GM21447 (cell line): ENCODE results near the gene ANOS1.
"Not testable (repeated sequence)": the region's sequence is repeated elsewhere in the genome, so short reads cannot be mapped to it uniquely, and the experiment has no call there.

Experiments used
- ATAC-seq: cut with Tn5 transposase; IDR thresholded peaks from one replicate; pipeline ENCODE4 v1.9.1; 2021; ENCODE audit not compliant: unreplicated experiment

ANOS1 gene

DNA sequence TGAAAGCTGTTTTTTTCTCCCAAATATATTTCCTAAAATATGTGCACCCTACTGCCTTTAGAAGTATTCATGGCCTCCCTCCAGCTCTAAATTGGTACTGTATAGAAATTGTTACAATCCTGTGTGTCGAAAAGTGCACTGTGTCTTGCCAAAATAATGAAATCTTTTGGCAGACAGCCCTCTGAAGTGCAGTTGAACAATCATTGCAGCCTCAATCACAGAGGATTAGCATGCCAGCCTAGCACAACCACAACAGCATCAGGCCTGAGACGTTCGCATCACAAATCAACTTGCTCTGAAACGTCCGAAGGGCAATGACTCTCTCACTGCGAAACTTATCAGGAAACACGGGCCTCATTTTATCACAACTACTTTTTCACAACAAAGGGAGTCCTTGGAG, 99.0 kb downstream of the ANOS1 start:
- no peak for ATAC-seq

DNA sequence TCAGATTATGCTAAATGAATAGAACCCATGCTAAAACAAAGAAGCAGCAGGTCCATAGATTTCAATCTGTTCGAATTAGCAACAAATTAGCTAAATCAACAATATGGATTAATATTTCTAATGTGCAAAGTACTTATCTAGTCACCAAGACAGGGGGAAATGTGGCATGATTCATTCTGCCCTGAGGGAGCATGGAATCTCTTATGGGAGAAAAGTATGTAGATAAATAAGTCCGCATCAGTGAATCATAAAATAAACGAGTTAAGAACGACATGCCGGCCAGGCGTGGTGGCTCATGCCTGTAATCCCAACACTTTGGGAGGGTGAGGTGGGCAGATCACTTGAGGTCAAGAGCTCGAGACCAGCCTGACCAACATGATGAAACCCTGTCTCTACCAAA, 102.1 kb downstream of the ANOS1 start:
- ATAC-seq = no peak

DNA sequence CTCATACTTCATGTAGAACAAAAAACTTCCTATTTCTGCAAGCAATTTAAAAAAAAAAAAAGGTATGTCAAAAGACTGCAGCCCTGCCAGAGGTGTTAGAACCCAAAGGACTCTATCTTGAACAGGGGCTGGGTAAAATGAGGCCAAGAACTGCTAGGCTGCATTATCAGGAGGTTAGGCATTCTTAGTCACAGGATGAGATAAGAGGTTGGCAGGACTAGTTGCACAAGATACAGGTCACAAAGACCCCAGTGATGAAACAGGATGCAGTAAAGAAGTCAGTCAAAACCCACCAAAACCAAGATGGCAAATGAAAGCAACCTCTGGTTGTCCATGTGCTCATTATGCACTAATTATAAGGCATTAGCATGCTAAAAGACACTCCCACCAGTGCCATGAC, 104.1 kb downstream of the ANOS1 start:
- ATAC-seq = no peak

DNA sequence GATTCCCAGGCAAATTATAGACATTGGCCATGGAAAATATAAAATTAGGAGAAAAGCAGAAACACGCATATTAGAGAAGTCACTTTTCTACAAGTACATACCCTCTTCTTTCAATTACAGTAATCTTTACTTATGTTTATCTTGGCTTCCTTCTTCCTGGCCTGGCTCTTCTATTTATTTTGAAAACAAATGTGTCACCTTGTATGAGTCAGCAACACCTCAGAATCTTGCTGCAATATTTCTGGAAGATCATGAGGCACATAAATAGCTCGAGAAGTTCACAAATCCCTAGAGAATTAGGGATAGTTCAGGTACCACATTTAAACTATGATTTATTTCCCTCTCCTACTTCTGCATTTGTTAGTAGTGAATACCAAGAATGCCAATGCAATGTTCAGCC, 124.6 kb downstream of the ANOS1 start:
- ATAC-seq = no peak

GRCh38 chrX:8604131-8604530, 127.8 kb downstream of the ANOS1 start:
- no peak for ATAC-seq

GRCh38 chrX:8591501-8591900, 140.4 kb downstream of the ANOS1 start:
- ATAC-seq = no peak

- ATAC-seq = no peak
Measured at GRCh38 chrX:8586953-8587352, 145.0 kb downstream of the ANOS1 start.

- ATAC-seq = no peak
Measured at GRCh38 chrX:8579602-8580001, 152.3 kb downstream of the ANOS1 start.

- ATAC-seq = no peak
Measured at GRCh38 chrX:8576821-8577220, 155.1 kb downstream of the ANOS1 start.

GRCh38 chrX:8565729-8566128, 166.2 kb downstream of the ANOS1 start:
- no peak for ATAC-seq

- ATAC-seq = no peak
Measured at GRCh38 chrX:8548446-8548845, 183.5 kb downstream of the ANOS1 start.

- no peak for ATAC-seq
Measured at GRCh38 chrX:8546715-8547114, 185.2 kb downstream of the ANOS1 start.

GRCh38 chrX:8520791-8521190, 211.1 kb downstream of the ANOS1 start:
- ATAC-seq = no peak

- no peak for ATAC-seq
Measured at GRCh38 chrX:8520178-8520577, 211.8 kb downstream of the ANOS1 start.

DNA sequence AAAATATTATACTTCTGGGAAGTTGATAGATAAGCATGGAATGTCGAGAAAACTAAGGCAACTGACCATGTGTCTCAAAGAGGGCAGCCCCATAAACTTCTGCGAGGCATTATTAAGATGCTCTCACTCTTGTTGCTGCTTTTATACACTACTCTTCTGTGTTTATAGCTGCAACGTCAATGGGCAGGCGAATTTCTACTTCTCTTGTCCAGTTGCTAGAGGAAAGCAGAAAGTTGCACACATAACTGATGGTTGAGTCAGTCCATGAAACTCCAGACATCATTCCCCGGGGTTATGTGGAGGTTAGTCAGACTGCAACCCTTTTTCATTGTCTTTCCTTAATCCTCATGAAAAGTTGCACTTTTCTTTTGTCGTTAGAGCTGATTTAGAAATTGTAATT, 227.5 kb downstream of the ANOS1 start:
- no peak for ATAC-seq

DNA sequence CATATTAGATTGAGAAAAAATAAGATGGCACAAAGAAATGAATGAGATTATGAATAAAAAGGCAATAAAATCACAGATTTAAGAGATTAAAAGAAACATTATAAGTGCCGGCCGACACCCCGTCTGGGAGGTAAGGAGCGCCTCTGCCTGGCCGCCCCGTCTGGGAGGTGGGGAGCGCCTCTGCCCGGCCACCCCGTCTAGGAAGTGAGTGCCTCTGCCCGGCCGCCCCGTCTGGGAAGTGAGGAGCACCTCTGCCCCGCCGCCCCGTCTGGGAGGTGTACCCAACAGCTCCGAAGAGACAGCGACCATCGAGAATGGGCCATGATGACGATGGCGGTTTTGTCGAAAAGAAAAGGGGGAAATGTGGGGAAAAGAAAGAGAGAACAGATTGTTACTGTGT, 229.8 kb downstream of the ANOS1 start:
- not testable (repeated sequence) for ATAC-seq

DNA sequence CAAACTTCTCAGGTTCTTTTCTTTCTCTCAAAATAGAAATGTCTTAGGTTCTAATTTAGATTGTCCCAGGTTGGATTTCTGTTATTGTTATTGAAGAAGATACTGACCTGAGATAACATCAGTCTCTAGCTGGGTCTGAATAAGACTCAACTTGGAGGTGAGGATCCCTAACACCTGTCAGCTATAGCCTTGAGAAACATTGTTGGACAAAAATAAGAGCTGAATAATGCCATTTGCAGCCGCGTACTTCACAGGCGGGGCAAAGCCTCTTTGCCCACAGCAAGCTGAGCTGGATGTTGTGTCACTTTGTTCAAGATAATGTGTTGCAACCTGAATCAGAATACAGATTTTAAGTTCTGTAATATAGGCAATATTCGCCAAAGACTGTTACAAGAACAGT, 231.7 kb downstream of the ANOS1 start:
- no peak for ATAC-seq

DNA sequence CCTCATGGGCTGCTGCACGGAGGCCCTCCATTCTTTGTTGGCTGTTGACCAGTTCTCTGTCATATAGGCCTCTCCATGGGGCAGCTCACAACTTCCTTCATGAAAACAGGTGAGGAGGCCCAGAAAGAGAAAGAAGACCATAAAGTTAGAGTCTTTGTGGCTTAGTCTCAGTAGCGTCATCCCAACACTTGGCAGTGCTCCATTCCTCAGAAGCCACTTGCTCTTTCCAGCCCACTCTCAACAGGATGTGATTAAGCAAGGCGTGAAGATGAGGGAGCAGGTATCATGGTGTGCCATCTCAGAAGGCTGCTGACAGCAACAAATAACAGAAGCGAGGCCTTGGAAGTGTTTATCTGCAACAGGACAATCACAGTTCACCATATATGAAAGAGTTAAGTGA, 236.9 kb downstream of the ANOS1 start:
- ATAC-seq = not testable (repeated sequence)

GRCh38 chrX:8484360-8484949, 247.5 kb downstream of the ANOS1 start:
- ATAC-seq = no peak
